HG03060 (cell line): ENCODE results near the gene CYP27B1.

Source experiments
- ATAC-seq: cut with Tn5 transposase; IDR thresholded peaks from one replicate; pipeline ENCODE4 v1.9.1; 2021; ENCODE audit warnings: low read depth, moderate number of reproducible peaks; ENCODE audit not compliant: unreplicated experiment

Gene CYP27B1

DNA sequence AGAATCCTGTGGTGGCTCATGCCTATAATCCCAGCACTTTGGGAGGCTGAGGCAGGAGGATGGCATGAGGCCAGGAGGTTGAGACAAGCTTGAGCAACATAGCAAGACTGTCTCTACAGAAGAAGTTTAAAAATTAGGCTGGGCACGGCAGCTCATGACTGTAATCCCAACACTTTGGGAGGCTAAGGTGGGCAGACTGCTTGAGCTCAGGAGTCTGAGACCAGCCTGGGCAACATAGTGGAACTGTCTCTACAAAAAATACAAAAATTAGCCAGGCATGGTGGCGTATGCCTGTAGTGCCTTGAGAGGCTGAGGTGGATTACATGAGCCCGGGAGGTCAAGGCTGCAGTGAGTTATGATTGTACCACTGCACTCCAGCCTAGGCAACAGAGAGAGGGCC is 998 bp upstream of the CYP27B1 start:
- ATAC-seq, result no peak

DNA sequence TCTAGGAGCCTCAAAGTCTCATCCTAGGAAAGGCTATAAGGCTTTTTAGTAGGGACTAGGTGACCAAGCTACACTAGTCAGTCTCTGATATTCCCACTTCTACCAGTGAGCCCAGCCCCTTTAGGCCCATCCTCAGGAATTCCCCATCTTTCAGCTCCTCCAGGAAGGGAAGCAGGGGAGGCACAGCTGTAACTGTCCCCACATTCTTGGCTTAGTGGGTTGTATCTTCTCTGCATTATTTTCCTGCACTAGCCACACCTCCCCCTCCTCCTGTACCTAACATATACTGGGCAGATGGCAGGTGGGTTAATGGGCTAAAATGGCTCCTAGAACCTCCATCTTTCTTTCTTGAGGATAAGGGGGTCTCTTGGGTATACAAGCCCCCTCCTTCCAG is 424 bp upstream of the CYP27B1 start:
- no peak for ATAC-seq

DNA sequence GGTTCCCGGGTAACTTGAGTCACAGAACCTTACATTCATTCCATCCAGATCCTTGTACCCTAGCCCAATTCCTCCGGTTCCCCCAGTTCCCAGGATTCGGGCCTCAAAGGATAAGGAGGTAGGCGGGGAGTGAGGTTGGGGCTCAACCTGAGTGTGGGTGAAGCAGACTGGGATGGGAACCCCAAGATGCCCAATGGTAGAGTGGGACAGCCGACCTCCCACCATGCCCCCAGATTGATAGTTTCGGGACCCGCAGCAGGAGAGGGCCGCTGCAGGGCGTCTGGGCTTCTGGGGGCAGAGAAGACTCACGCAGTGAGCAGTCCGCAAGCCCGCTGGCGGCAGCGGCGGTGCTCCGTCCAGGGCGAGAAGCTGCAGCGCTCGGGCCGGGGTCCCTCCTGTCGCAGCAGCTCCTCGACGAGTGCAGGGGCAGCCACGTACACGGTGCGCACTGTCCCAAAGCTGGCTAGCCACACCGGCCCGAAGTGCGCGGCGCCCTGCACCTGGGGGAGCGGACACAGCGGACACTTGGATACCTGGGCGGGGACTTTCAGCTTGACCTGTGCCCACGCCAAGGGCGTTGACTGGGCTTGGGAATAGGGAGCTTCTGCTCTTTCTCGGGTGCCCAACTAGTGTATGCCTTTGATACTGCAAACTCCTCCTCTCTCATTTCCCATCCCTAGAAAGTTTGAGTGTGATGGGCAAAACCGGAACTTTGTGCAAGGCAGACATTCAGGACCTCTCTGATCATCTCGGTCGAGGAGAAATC is 997 bp downstream of the CYP27B1 start:
- no peak for ATAC-seq

DNA sequence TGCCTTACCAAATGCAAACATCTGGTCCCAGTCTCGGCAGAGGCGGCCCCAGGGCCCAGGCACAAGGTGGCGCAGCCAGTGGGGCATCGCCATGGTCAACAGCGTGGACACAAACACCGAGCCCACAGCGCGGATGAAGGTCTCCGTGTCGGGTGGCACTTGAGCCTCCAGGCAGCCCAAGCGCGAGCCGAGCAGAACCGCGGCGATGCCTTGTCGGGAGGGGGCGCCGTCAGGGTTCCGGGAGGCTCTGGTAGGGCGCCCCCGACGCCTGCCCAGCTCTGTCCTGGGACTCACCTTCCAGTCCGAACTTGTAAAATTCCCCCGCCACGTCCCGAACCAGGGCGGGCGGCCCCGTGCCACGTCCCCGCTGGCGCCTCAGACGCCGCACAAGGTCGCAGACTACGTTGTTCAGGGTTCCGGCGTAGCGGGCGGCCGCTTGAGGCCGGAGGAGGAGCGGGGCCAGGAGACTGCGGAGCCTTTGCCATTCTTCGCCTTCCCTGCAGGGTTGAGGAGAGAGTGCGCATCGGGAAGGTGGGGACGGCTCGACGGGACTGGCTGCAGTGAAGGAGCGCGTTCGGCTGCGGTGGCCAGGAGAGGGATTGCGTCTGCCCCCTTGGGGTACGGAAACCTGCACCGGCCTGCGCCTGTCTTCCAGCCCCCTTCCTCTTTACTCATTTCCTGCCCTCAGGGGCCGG is 1.7 kb downstream of the CYP27B1 start:
- no peak for ATAC-seq

DNA sequence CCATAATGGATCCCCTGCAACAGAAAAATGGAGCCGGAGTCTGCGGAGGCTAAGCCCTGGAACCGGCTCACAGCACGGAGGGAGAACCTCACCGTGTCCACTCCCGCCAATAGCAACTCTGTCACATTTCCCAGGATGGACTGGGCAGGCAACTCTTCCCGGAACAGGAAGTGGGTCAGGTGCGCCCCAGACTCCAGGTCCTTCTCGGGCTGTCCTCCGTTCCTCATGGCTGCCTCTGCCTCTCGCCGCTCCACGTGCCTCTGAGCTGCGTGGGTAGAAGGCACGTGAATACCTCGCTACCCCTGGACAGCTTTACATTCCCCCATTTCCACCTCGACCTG is 2.2 kb downstream of the CYP27B1 start:
- ATAC-seq, result no peak

DNA sequence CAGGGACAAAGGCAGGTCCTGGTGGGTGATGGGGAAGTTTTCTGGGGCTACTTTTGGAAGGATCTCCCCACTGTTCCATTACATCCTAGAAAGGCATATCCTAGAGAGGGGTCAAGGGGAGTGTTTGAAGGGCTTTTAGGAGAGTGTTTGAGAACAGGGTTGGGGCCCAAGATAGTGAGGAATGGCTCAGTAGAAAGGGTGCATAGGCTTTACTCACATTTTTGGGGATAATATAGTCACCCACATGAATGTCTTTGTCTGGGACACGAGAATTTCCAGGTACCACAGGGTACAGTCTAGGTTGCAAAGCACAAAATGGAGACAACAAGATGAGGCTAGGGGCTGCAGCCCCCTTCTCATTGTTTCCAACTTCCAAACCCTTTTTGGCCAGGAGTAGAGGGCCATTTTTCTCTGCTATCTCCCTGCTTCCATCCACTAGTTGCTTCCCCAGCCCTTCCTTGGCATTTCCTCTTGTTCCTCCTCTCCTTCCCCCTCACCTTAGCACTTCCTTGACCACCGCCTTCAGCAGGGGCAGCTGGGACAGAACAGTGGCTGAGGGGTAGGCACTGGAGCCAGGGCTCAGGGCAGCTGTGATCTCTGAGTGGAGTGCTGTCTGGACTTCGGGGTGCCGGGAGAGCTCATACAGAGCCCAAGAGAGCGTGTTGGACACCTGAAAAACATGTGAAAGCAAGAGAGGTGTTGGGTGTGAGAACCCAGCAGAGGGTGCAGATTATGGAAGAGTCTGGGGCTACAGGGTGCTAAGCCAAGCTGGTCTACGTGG is 2.8 kb downstream of the CYP27B1 start:
- ATAC-seq, result no peak

DNA sequence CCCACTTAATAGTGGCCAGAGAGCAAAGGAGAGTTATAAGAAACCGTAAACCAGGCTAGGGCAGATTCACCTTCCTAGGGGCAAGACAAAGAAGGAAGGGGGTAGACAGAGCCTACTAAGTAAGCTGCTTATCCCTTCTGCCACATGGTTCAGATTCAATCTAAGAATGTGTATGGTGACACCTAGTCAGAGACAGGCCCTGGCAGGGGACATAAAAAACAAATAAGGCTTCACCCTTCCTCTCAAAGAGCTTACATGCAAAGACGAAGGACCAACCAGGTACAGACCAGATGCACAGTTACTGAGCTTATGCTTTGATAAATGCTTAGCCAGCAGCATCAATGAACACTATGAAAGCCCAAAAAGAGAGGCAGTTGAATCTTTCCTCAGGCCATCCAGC is 4.4 kb downstream of the CYP27B1 start:
- ATAC-seq, result no peak

DNA sequence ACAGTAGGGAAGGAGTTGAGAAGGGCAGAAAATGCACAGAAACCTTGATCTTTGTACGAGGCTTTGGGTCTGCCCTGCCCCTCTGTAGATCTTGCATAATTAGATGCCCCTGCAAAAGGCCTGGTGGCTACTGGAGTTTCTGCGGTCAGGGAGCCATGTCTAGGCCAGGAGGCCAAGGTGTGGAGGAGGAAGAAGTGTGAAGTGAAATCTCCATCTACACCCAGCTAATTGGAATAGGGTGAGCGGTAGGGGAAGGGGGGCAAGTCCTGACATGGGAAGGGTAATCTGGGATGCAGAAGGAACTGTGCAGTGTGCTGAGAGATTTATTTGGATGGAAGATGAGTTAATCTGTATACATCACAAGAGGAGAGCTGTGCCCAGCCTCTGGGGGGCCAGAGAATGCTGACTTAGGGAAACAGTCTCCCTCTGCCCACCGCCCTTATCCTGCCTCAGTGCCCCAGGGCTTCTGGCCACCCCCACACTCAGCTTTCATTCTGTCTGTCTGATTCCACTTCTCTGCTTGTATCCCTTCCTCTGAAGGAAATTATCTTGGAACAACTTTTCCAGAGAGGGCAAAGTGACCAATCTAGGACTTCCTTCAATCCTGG is 5.4 kb downstream of the CYP27B1 start:
- ATAC-seq, result no peak

DNA sequence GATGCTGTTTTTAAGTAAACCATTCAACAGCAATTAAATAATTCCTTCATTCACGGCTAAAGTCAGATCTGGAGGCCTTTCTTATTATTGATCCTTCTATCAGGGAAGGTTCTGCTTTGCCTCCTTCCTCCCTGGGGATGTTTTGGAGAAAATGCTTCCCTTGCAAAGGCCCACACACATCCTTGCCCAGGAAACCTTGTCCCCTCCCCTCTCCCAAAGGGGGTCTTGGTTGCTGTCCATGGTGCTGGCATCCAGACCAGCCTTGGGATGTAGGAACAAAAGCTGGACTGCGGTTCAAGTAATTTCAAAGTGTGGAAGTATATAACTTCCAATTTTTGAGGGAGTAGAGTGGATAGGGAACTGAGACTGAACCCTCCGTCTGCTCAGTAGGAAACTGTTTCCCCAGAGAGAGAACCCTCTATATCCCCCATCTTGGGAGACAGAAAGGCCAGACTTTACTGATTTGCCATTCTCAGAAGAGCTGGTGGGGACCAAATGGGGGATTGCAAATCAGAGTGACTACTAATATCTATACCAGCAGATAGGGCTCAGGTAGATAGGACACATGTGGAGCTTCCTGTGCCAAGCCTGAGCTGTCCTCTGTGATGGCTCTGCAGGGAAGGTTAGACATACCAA is 6.4 kb downstream of the CYP27B1 start:
- no peak for ATAC-seq

DNA sequence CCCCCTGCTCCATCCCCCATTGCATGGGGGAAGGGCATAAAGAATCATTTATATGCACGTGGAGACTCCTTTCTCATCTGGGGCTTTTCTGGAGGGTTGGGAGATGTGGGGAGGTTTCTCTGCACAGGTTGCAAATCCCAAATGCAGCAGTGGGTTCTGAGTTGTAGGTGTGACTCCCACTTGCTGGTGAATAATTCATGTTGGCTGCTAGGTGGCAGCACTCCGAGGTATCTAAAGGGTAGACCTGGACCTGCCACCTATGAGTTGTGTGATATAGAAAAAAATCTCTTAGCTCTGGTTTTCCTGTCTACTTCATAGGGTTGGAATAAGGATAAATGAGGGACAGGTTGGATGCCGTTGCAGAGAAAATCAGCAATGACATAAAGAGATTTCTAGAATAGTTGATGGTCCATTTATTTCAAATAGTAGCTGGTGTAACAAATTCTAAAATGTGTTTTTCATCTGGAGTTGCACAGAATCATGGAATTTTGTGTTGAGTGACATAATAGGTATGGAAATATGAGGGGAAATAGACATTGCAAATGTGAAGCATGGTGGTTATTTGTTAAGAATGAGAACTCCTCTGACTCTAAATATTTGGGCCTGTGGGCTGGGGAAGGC is 7.4 kb downstream of the CYP27B1 start:
- ATAC-seq, result no peak

DNA sequence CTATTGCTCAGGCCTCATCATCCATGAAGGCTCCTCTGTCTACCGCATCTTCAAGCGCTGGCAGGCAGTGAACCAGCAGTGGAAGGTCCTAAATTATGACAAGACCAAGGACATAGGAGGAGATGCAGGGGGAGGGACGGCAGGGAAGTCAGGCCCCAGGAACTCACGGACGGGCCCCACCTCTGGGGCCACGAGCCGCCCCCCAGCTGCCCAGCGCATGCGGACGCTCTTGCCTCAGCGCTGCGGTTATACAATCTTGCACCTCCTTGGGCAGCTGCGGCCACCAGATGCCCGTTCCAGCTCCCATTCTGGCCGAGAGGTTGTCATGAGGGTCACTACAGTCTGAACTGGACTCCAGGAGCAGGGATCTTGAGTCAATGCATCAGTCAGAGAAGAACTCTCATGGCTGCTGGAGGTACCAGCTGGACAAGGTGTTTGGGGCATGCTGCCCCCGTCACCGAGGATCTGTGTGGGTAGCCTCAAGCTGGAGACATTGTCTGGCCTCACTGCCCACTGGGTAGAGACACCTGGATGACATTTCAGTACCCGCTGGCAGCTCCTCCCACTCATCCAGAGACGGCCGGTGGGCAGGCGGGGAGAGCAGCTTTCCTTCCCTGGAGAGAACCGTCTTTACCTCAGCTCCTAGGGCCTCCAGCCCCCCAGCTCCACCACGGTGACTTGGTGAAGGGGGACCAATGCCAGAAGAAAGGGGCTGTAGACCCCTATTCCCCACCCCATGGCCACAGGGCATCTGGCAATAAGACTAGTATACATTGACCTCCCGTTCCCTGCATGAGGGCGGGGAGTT is 8.1 kb downstream of the CYP27B1 start:
- ATAC-seq, result no peak

DNA sequence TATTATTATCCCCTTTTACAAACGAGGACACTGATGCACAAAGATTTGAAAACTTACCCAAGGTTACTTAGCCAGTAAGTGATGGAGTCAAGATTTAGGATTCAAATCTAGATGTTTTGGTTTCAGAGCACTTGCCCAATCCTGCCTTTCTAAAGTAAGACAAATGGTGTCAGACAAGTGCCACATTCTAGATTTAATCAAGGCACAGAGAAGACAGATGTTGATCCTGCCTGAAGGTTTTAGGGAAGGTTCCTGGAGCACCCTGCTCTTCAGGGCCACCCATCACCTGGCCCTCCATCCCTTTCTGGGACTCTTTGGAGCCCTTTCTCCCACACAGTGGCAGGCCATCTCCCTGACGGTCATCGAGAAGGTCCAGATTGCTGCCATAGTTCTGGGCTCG is 9.1 kb downstream of the CYP27B1 start:
- ATAC-seq, result no peak

DNA sequence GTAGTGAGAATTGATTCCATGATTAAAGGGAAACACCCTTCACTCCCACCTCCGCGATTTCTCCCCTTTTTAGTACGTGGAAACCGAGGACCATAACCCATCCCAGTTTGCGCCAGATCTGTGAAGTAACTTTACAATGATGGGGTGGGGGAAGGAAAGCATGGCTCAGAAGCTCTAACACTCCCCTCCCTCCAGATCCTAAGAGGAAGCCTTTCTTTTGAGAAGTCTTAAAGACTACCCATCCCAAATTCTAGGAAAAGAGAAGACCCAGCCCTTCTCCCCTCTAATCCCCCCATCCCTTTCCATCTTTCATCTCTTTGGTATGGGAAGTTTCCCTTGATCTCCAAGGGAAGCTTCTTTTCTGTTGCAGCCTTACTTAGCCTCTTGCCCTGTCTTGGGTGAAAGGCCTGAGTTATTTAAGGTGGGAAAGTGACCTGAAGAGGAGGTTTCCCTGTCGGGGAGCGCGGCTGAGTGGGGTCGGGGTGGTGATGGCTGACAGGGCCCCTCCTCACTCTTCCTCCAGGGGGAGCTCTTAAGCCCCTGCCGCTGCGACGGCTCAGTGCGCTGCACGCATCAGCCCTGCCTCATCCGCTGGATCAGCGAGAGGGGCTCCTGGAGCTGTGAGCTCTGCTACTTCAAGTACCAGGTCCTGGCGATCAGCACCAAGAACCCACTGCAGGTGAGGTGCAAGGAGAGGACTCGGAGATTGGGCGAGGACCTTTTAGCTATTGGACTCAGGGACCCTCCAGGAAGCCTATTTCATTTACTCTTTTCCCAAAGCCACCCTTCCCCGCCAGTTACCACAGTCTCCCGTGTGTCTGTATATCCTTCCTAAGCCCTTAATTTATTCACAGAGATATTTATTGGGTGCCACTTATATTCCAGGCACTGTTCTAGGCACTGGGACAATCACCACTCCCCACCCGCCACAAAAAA is 10.2 kb downstream of the CYP27B1 start:
- no peak for ATAC-seq

DNA sequence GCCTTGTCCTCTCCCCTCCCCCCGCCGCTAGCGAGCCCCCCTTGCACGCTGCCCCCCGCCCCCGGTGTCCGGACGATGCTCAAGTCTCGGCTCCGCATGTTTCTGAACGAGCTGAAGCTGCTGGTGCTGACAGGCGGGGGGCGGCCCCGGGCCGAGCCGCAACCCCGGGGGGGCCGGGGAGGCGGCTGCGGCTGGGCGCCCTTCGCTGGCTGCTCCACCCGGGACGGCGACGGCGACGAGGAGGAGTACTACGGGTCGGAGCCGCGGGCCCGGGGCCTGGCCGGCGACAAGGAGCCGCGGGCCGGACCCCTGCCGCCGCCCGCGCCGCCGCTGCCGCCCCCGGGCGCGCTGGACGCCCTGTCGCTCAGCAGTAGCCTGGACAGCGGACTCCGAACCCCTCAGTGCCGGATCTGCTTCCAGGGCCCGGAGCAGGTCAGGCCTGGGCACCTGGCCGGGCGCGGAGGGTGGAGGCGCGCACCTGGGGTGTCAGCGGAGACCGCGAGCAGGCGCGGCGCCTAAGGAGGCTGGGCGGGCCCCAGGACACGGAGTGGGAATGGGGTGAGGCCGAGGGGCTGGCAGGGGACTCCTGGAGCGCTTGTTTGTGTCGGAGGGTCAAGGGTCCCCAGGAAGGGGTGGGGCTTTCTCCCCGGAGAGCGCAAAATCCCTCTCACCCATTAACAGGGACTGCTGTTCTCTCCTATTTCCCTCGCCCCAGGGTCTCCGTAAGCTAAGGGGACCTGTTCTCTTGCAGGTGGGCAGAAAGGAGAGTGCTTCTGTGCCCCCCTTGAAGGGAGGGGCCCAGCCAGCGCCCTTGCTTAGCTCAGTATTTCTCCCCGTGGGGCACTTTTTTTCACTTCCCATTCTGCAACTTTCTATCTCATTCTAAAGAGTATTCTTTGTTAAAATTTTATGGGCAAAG is 11.2 kb downstream of the CYP27B1 start:
- no peak for ATAC-seq

DNA sequence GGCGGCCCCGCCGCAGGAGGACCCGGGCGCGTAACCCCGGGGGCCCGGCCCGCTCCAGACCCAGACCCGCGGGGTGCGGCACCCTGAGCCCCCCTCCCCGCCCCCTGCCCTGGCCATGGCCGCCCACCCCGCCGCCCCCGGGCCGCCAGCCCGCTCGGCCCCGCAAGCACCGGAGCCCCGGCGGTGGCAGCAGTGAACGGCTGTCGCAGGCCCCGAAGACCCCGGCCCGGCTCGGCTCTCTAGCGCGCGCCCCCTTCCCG is 11.8 kb downstream of the CYP27B1 start:
- no peak for ATAC-seq

DNA sequence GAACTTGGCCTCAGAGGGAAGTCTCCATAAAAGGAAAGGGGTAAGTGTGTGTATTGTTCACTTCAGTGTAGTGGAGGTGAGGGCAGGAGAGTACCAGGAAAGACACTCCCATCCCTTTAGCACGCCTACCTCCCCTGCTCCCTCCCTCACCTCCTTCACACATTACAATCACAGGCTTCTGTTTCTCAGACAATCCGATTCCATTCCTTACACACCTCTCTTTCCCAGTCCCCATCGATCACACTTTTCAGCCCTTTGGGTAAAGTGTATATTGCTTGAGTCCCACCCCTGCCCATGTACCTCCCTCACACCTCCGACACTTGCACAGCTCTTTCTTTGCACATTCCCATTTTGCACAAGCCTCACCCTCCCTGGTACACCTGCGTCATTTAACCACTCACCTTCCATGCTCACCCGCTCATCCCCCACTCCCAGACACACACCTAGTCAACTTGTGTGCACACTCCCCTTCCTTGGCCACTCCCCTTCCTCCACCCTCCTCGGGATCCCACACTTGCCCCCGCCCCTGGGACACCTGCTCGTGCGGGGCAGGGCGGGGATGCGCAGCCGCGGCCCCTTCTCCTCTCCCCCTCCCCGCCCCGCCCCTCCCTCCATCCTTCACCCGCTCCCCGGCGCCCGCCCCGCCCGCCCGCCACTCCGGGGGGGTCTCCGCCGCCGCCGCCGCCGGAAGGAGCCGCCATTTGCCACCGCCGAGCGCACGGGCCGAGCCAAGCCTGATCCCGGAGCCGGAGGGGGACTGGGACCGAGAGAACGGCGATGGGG is 12.3 kb downstream of the CYP27B1 start, which contains the start of gene MARCHF9:
TSS of gene MARCHF9 (plus strand) at position 693 of the 783 bp plus-strand sequence. CDS start 426 bp downstream, outside the sequence.
- no peak for ATAC-seq
